Ureter (tissue), 1 donor: ENCODE results near the gene KCTD3. TPM values are rescaled to one million over a fixed set of nuclear protein-coding genes. Genes with fewer than 3 reads are reported as not detected.

ENCODE experiments used
- DNase-seq: peaks from one replicate; pipeline ENCODE4 v3.0.0-alpha.2; 2020; ENCODE audit warnings: low spot score
- total RNA-seq: library from RNA; stranded (reverse); gene quantifications from one replicate; pipeline ENCODE4 v1.2.4, GENCODE V29; 2023
- donor health status: DM: yes; HTN: yes; CAD: no.

KCTD3 gene
- total RNA-seq, 1 donor from 2014 or later = 65.6 TPM

- DNase-seq = no peak
These were observed 10.1 kb upstream of the KCTD3 start for GRCh38 chr1:215556996-215557395.

DNA sequence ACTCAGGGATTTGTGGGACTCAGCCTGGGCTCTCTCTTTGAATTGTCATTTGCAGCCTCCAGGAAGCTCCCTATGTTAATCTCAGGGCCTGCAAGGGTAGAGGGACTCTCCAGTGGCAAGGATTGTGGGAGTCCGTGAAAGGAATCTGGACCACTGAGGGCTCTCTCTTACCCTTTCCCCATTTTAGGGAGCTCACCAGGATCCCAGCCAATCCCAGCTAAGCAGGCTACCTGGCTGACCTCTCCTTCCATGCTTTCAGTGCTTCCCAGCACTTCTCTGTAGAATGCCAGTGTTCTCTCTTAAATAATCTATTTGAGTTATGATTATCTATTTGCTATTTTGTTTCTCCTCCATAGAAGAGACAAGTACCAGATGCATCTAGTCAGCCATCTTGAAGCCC, 9.6 kb upstream of the KCTD3 start:
- DNase-seq = no peak

DNA sequence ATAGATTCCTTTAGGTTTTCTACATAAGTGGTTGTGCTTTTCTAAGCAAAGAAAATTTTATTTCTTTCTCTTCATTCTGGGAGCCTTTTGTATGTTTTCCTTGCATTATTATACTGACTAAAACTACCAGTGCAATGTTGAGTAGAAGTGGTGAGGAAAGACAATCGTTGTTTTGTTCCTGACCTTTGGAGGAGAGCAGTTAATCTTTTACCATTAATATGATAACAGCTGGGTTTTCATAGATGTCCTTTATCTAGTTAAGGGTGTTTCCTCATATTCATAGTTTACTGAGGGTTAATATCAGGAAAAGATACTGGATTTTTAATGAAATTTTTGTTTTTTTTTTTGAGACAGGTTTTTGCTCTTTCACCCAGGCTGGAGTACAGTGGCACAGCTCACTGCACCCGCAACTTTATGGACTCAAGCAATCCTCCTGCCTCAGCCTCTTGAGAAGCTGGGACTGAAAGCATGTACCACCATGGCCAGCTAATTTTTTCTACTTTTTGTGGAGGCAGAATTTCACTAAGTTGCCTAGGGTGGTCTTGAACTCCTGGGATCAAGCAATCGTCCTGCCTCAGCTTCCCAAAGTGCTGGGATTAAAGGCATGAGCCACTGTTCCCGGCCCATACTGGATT, 9.0 kb upstream of the KCTD3 start:
- DNase-seq = no peak

DNA sequence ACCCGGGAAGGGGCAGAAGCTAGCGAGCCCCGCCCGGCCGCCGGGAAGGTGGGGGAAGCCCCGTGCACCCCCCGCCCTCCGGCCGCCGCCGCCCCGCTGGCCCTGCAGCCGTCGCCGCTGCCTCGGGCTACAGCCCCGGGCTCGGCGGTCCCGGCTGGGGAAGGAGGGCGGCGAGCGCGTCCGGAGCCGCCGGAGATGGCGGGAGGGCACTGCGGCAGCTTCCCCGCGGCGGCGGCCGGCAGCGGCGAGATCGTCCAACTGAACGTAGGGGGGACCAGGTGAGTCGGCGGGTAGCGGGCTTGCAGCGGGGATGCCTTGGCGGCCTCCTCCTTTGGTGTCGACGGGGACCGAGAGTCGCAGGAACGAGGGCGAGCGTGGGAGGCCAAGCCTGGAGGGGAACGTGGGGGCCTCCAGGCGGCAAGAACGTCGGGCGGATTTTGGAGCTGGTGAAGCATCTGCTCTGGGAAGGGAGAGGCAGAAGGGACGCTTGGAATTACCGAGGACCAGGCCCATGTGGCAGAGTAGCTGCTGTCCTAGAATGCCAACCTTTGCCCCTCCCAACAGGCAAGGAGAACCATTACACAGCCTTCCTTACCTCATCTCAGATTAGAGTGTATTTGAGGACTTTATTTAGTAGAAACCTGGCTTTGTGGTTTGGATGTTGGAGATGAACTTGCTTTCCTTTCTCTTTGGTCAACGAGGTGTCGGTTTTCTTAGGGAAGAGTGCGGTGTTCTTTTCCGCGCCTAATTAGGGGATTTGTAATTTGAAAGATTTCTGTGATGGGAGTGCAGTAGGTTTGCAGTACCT, 591 bp downstream of the KCTD3 start:
- peak; percentile 43 for DNase-seq

- no peak for DNase-seq
These were observed 1.2 kb downstream of the KCTD3 start for GRCh38 chr1:215568299-215568692.

GRCh38 chr1:215569986-215570824, 3.1 kb downstream of the KCTD3 start:
- no peak for DNase-seq

- no peak for DNase-seq
These were observed 14.8 kb downstream of the KCTD3 start for GRCh38 chr1:215581896-215582295.

DNA sequence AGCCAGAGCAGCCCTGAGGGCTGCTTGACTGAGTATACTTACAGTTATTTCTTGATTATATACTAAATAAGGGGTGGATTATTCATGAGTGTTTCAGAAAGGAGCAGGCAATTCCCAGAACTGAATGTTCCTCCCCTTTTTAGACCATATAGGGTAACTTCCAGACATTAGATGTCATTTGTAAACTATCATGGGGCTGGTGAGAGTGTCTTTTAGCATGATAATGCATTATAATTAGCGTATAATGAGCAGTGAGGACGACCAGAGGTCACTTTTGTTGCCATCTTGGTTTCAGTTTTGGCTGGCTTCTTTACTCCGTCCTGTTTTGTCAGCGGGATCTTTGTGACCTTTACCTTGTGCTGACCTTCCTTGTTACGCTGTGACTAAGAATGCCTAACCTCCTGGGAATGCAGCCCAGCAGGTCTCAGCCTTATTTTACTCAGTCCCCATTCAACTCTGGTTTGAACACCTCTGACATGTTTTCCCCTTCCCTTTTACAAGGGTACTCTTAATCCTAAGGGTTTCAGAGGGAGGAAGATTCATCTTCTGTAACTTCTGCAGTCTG, 16.2 kb downstream of the KCTD3 start:
- peak; percentile 60 for DNase-seq

DNA sequence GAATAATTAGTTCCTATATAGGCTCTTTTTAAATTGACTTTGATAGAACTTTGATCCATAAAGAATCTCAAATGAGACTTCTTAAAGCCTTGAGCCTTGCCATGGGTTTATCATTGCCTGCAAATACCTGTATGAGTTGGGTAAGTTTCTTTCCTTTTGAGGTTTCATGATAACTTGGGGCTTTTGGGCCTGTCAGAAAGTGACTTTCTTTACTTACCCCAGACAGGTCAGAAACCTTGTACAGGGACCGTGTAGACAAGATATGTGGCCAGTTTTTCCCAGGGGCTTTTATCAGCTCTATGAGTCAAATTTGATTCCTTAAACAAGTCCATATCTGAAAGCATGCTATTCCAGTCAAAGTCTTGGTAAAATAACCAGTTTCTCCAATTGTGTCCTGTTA, 17.3 kb downstream of the KCTD3 start:
- DNase-seq = no peak

GRCh38 chr1:215589650-215590435, 22.7 kb downstream of the KCTD3 start:
- DNase-seq = no peak

DNA sequence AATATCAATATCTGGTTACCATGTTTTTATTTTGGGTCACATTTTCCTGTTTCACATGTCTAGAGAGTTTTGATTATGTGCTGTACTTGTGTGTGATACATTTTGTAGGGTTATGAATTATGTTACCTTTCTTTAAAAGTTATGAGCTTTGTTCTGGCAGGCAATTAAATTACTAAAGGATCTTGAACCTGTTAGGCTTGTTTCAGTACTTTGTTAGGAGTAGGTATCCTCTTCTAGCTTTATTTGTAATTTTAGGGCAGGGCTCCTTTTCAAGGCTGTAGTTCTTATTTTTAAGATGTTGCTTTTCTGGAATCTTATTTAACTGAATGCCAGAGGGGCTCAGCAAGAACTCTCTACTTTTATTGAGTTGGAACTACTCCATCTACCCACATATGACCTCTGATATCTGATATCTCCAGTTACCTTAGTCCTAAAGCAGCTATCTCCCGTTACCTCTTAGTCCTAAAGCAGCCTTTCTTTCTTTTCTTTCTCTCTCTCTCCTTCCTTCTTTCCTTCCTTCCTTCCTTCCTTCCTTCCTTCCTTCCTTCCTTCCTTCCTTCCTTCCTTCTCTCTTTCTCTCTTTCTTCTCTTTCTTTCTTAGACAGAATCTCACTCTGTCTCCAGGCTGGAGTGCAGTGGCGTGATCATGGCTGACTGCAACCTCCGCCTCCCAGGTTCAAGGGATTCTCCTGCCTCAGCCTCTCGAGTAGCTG, 23.8 kb downstream of the KCTD3 start:
- DNase-seq = no peak

DNA sequence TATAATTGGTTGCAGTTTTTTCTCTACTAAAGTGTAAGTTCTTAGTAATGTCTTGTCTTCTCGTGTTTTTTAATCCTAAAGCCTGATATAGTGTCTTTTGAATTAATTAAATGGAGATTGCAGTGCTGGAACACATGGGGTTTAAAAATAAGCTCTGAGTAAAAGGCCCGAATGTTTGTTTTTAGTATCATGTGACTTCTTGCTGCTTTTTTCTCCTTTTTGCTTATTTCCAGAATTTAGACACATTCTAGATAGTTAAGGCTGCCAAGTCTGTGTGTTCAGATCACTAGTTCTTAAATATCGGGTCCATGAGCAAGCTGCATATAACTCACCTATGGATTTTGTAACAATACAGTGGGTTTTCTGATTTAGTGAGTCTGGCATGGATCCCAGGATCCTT, 27.5 kb downstream of the KCTD3 start:
- DNase-seq = no peak

DNA sequence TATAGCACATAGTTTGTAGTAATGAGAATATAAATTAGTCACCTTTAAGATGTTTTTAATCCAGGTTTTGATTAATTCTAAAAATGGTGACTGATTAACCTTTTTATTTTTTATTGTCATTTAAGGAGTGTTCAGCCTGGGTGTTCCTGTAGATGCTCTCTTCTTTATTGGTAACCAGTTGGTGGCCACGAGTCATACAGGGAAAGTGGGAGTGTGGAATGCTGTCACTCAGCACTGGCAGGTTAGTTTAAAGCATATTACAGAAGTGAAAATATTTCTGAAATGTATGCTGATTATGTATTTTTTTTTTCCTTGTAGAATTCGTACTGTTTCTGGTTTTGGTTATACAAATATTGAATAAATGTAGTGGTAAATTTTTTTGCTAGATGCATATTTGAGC, 28.1 kb downstream of the KCTD3 start:
- no peak for DNase-seq

DNA sequence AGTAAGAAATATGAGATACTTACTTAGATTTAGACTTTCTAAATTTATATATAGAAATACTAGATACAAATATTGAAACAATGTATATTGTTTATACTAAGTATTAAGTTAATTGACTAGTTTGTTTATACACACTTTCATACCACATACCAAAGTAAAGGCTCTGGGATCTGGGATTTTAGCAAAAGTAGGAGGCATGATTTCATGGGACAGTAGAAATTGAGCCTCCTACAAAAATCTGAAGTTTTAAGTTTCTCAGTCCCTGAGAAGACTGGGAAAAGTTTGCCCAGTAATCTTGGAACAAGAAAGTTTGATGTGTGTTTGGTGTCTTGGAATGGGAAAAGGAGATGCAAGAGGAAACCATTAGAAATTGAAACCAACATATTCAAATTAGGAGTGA, 30.9 kb downstream of the KCTD3 start:
- DNase-seq = no peak

DNA sequence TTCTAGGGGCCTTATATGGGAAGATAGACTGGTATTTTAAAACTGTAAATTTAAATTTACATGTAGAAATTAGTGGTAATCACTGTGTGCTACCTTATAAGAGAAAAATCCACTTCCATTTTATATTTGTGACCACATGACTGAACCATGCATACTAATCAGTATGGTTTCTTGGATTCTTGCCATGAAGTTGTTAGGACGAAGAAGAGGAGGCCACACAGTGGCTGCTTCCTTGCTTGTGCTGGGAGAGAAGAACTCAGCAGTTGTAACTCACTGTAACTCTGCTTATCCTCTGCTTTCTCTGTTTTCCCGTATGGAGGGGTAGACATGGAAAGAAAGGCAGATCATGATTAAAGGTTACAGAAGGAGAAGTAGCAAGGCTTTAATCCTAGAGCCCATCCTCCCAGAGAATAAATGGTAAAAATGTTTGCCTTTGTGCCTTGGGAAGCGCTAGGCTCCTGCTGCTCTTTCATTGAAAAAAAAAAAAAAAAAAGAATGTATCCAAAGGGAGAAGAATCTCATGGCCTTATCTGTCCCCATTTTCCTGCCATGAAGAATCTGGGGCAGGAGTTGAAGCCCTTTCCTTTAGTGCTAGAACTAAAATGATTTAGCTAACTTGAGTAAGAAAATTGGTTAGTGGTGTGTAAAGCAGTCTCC, 32.4 kb downstream of the KCTD3 start:
- no peak for DNase-seq

- no peak for DNase-seq
These were observed 33.2 kb downstream of the KCTD3 start for GRCh38 chr1:215600258-215600792.

GRCh38 chr1:215600867-215601266, 33.8 kb downstream of the KCTD3 start:
- DNase-seq = no peak

- no peak for DNase-seq
These were observed 34.2 kb downstream of the KCTD3 start for GRCh38 chr1:215601276-215601675.

DNA sequence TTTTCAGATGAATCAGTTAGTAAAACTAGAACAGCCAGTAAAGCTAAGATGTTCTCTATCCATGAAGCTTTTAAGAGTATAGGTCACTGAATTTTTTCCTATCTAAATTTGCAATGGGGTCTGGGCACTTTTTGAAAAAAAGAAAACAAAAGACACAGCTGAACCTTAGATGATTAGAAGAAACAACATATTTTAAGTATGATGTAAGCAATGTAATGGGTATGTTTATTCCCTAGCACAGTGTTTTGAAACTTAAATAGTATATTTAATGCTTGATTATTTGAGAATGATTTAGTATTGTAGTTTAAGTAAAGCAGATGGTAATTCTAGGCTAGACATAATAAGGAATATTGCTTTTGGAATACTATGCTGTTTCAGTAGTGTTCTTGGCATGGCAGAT, 36.2 kb downstream of the KCTD3 start:
- no peak for DNase-seq

- DNase-seq = no peak
These were observed 38.0 kb downstream of the KCTD3 start for GRCh38 chr1:215605011-215605621.
